ENCODE data around the gene ALDH3B2. TPM values are rescaled to one million over a fixed set of nuclear protein-coding genes. Genes with fewer than 3 reads are reported as not detected.

Gene ALDH3B2
- total RNA-seq, 4 donors from 2014 or later: not detected

- intact Hi-C loops (cut with DNase I): no loop called here
- Histone ChIP-seq H3K4me3 (no peak overlapping the region), H3K36me3 (no peaks in the 10 kb centered on the region), H3K4me1 (peaks cover 0 to 6% (median 2%) of the 10 kb centered on the region in 4 donors), H3K27me3 (peaks cover 0 to 54% (median 0%) of the 10 kb centered on the region in 4 donors), H3K9me3 (no peaks in the 10 kb centered on the region), H3K27ac (replicated peaks in 1 of 4) (no peak overlapping the region)
- WGBS: 94% methylated on average over 15 of the region's 15 CpGs
- TF ChIP-seq EP300 (IDR thresholded peaks at IDR 0.05) (no peak), CTCF (IDR thresholded peaks at IDR 0.05) (no peak), POLR2AphosphoS5 (IDR thresholded peaks at IDR 0.05) (no peak), POLR2A (IDR thresholded peaks at IDR 0.05; ENCODE audit: low read depth) (no peak)
- DNase-seq (ENCODE audit: extremely low spot score): no peak
Observed at GRCh38 chr11:67642173-67643120, 32.0 kb downstream of the ALDH3B2 start.

- WGBS: 78% methylated on average over 21 of the region's 28 CpGs
- Histone ChIP-seq H3K36me3 (no peaks in the 10 kb centered on the region), H3K9me3 (no peaks in the 10 kb centered on the region), H3K27me3 (peaks cover 0 to 45% (median 0%) of the 10 kb centered on the region in 4 donors), H3K4me1 (peaks cover 0 to 6% (median 2%) of the 10 kb centered on the region in 4 donors), H3K27ac (replicated peaks in 1 of 4) (no peak overlapping the region), H3K4me3 (no peak overlapping the region)
- no peak for TF ChIP-seq EP300 (IDR thresholded peaks at IDR 0.05)
- TF ChIP-seq CTCF (IDR thresholded peaks at IDR 0.05): no peak
- TF ChIP-seq POLR2AphosphoS5 (IDR thresholded peaks at IDR 0.05): no peak
- no peak for TF ChIP-seq POLR2A (IDR thresholded peaks at IDR 0.05; ENCODE audit: low read depth)
- intact Hi-C loops (cut with DNase I): no loop called here
- no peak for DNase-seq (ENCODE audit: extremely low spot score)
Observed at GRCh38 chr11:67641338-67642172, 32.9 kb downstream of the ALDH3B2 start.

GRCh38 chr11:67640758-67641337, 33.6 kb downstream of the ALDH3B2 start:
- Histone ChIP-seq H3K4me3 (no peak overlapping the region), H3K9me3 (no peaks in the 10 kb centered on the region), H3K27me3 (peaks cover 0 to 38% (median 0%) of the 10 kb centered on the region in 4 donors), H3K27ac (replicated peaks in 1 of 4) (no peak overlapping the region), H3K36me3 (no peaks in the 10 kb centered on the region), H3K4me1 (peaks cover 0 to 6% (median 2%) of the 10 kb centered on the region in 4 donors)
- 82% methylated on average over 6 of the region's 12 CpGs for WGBS
- intact Hi-C loops (cut with DNase I): no loop called here
- TF ChIP-seq CTCF (IDR thresholded peaks at IDR 0.05): no peak
- no peak for TF ChIP-seq EP300 (IDR thresholded peaks at IDR 0.05)
- no peak for TF ChIP-seq POLR2AphosphoS5 (IDR thresholded peaks at IDR 0.05)
- no peak for TF ChIP-seq POLR2A (IDR thresholded peaks at IDR 0.05; ENCODE audit: low read depth)
- DNase-seq (ENCODE audit: extremely low spot score): no peak

DNA sequence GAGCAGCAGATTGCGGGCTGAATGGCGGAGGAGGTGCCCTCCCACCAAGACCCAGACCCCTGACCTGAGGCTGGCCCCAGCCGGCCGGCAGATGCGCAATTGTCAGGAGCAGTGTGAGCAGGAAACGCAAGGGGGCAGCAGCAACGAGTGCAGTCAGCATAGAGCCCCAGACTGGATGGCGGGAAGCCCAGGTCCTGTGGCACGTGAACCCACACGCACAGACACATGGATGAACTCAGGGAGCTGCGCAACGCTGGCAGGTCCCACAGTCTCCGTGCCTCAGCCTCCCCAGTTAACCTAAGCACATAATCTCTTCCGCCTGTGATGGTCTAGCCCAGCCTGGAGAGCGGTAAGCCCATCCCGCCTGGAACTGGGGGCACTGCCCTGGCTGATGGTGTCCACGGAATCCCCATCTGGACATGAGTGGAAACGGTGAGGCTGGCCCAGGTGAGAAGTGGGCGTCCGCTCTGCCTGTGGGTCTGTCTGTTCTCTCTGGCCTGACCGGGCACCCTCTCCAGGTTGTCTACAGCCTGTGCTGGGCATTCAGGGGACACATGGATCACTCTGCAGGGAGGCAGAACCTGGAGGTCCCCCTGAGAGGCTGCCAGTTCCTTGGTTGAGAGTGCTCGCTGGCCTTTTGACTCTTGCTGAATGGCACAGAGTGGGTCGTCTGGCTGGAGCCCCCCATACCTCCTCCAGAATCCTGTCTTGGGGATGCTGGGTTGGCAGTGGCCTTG, 34.2 kb downstream of the ALDH3B2 start:
- no peak for DNase-seq (ENCODE audit: extremely low spot score)
- intact Hi-C loops (cut with DNase I): no loop called here
- Histone ChIP-seq H3K36me3 (no peaks in the 10 kb centered on the region), H3K27ac (replicated peaks in 1 of 4) (no peak overlapping the region), H3K9me3 (no peaks in the 10 kb centered on the region), H3K27me3 (peaks cover 0 to 36% (median 0%) of the 10 kb centered on the region in 4 donors), H3K4me3 (no peak overlapping the region), H3K4me1 (peaks cover 0 to 6% (median 2%) of the 10 kb centered on the region in 4 donors)
- 38% methylated on average over 16 of the region's 23 CpGs for WGBS
- TF ChIP-seq EP300 (IDR thresholded peaks at IDR 0.05) (no peak), POLR2AphosphoS5 (IDR thresholded peaks at IDR 0.05) (no peak), CTCF (IDR thresholded peaks at IDR 0.05) (peak; percentile 45 to 60 (median 45)), POLR2A (IDR thresholded peaks at IDR 0.05; ENCODE audit: low read depth) (no peak)

Measured in esophagus muscularis mucosa (tissue), 4 donors.